Loucy (cell line): ENCODE results near the gene MROH8.

Source experiments
- CTCF ChIP-seq: fragments of 200-600 bp; sonication (generic); conservative IDR thresholded peaks from 2 replicates; pipeline ENCODE4 v1.5.1; 2014; ENCODE audit warnings: mild to moderate bottlenecking, antibody characterized with exemption, low read length
- EZH2phosphoT487 ChIP-seq: fragments of 200-600 bp; IDR thresholded peaks from 2 replicates; pipeline ENCODE4 v1.6.1; 2018; ENCODE audit warnings: antibody characterized with exemption, mild to moderate bottlenecking, moderate library complexity, borderline replicate concordance

DNA sequence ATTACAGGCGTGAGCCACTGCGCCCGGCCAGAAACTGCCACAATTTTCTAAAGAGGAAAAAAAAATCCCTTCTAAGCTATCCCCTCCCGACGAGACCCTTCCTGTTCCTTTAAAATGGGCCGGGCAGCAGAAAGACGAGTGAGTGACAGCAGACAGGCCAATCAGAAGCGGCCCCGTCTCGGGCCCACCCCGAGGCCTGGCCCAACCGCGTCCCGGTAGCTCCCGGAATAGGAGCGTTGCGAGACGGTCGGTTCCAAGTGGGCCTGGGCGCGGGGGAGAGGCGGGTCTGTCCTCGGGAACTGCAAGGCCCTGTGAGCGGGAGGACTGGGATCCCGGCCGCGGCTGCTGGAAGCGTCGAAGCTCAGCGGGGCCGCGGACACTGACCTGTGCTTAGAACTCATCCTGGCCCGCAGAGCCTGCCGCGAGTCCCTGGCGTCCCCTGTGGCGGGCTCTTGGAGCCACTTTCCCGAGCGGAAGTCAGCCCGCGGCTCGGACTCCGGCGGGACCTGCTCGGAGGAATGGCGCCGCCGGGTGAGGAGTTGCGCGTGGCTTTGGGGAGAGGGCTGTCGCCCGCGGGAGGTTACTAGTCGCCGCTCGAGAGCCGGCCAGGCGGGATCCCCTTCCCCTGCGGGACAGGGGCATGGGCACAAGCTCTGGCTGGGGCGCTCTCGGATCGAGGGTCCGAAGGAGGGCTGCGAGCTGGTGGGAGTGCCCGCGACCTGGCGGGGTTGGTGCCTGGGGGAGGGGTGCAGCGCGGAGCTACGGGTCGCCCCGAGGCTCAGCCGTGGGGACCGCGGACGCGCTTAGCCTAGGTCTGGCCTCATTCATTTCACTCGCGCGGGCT lies at the start of gene MROH8, which contains the start of gene RPN2:
- TF ChIP-seq CTCF, result no peak
- no peak for TF ChIP-seq EZH2phosphoT487
